GM19455 (cell line): ENCODE results near the gene HDAC8.
"Not testable (repeated sequence)": the region's sequence is repeated elsewhere in the genome, so short reads cannot be mapped to it uniquely, and the experiment has no call there.

ENCODE experiments used
- ATAC-seq: cut with Tn5 transposase; IDR thresholded peaks from one replicate; pipeline ENCODE4 v1.9.1; 2021; ENCODE audit not compliant: unreplicated experiment

HDAC8 gene

DNA sequence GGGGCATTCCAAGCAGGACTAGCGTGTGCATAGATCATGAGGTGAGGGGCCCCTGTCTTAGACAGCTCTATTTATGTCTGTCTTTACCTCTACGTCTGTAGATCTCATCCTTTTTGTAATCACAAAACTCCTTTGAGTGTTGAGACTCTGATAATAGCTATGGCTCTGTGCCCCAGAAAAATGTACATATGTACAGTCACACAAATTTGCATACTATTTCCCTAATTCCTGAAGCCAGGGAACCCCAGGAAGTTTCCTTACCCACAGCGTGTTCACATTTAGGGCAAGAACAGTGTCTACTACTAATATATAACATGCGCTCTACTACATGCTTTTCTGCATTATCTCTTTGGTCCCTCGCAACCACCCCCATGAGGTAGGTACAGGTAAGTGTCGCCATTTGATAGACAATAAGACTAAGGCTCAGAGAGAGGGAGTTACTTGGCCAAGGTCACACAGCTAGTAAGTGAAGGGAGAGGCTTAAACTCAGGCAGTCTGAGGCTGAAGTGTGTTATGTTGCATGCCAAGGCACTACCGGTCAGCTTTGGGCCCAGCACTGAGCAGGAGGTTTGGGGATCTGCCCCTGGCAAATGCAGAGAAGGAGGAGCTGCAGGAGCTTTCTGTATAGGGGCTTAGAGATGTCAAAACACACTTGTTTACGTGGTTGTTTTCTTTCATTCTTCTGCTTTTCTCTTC is 245.9 kb downstream of the HDAC8 start:
- ATAC-seq: no peak

DNA sequence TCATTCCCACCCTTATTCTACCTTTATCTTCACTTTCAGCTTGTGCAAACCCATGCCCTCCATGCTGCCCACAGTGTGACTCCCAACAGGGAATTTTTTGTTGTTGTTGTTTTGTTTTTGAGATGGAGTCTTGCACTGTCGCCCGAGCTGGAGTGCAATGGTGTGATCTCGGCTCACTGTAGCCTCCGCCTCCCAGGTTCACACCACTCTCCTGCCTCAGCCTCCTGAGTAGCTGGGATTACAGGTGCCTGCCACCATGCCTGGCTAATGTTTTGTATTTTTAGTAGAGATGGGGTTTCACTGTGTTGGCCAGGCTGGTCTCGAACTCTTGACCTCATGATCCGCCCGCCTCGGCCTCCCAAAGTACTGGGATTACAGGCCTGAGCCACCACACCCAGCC is 253.0 kb downstream of the HDAC8 start:
- not testable (repeated sequence) for ATAC-seq

DNA sequence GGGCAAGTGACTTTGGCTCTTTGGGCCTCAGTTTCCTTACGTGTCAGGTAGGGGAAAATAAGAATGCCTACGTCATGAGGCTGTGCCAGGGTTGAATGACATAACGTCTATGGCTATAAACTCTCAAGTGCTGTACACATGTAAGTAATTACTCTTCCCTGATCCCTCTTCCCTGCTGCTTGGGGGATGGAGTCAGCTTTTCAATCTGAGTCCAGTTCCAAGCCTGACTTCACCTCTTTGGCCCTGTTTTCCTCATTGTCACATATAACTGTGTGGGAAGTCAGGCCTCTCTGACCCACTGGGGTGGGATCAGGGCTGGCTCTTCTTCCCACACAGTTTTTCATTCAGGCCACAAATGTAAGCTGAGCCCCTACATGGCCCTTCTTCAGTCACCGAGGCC is 255.5 kb downstream of the HDAC8 start:
- no peak for ATAC-seq

DNA sequence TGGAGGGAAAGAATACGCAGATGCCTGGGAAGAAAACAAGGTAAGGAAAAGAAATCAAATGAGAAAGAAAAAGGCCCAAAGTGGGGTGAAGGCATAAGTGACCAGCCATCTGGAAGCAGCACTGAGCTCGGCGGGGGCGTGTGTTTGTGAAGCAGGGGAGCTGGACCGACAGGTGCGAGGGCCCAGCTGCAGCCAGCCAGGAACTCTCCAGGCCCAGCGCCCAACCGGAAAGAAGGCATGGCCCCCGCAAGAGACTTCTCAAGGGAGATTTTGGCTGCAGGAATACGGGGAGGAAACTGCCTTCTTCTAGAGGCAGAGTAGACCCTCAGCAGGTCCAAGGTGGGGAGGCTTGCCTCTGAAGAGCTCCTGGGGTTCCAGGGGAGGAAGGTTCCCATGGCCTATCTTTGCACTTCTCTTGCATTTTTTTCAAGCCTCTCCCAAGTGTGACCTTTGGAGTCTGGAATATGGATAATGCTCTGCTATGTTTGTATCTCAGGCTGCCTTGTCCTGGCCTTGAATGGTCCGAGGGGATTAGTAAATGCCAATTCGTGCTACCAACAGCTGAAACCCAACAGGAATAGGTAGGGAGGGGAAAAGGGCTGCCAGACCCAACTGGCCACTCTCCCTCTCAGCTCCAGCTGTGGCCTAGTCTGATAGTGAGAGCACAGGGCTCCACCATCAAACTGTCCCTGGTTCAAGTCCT is 256.1 kb downstream of the HDAC8 start:
- no peak for ATAC-seq

DNA sequence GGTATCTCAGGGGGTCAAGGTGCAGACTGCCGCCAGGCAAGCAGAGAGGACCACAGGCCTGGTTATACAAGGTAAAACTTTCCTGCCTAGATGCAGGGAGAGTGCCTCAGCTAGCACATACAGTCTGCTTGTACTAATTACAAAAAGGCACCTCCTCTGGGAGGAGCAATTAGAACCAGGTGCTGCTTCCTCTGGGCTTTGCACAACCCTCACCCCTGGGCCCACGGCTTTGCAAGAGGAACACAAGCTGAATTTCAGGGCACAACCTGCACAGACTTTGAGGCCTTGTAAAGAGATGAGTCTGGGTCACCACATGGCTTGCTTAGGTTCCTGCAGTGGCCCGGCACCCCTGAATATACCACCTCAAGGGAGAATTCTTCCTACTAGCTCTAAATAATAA is 257.8 kb downstream of the HDAC8 start:
- ATAC-seq: no peak

DNA sequence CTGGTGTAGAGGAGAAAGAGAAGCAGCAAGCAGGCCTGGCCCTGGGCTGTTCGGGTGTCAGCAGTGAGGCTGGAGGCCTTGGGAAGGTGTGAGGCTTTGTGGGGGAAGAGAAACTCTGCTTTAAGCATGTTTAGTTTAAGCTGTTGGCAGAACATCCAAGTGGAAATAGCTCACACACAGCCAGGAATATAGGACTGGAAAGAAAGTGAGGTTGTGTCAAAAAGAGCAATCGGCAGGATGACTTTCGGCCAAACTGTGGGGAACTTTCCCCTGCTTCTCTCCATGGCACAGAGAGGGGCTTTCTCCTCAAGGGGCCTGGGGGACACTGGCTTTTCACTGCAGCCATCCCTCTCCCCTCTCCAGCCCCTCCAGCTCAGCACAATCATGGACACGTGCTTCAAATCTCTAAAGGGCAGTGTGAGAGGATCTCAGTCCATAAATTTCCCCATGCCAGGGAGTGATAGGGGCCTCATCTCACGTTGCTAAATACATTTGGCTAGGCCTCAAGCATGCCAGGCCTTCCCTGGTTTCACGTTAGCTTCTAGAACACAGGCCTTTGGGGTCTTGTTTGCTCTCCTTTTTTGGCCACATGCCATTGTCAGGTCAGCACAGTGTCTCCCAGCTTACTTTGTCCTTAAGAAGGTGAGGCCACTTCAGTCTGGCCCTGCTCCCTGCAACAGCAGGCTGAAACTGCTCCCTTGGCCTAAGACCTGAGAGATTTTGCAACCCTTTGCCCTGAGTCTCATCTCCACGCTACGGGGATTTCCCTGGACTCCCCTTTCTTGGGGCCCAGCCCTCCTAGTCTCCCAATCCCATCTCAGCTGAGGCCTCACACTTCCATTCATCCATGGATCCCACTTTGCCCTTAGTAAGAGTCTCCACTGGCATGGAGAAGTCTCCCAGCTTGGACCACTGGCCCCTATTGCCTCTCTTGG is 258.7 kb downstream of the HDAC8 start:
- no peak for ATAC-seq

DNA sequence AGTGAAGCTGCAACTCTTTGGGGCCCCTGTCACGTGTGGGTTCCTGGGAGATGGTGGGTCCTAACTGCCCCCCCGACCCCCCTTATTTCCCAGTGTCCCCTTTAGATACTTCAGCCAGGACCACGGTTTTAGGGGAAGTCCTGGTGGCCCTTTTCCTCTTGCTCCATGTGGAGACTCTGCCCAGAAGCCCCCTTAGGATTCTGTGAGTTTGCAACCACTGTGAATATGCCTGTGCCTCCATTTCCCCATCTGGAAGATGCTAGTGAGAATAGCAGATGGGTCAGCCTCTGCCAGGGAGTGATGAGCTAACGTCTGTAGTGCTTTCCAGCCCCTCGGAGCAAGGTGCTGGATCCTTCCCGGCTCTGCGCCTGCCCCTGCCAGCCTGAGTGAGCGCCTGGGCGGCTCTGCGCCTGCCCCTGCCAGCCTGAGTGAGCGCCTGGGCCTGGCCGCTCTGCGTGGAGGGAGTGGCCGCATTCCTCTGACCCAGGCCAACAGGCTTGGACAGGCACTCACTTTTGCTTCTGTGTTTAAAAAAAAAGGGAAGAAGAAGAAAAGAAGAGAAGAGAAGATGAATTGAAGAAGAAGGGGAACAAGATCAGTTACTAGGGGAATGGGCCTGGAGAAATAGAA is 260.2 kb downstream of the HDAC8 start:
- ATAC-seq: no peak

DNA sequence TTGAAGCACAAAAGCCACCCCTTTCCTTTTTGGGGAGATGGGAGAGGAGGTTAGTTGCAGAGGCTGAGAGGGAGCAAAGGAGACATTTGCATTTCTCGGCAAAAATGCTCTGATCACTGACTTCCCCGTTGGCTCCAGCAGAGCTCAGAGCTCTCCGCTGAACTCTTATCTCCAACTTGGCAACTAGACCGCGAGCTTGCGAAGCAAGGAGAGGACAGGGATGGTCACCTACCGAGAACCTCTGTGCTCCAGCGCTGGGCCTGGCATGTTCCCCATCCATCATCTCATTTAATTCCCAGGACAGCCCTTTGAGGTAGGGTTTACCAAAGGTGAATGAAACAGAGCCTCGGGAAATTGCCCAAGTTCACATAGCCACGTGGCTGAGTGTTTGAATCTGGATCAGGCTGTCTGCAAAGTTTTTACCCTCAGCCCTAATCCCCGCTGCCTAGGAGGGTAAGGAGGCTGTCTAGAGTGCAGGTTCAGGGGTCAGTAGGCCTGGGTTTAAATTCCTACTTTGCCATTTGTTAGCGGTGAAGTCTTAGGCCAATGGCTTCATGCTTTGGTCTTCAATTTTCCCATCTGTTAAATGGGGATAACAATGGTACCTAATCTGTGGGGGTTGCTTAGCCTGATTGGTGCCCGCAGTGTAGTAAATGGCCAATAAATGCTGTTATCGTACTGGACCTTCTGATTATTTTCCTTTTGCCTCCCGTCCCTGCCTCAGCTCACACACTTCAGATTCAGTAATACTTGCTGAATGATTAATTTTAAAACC is 263.2 kb downstream of the HDAC8 start:
- ATAC-seq: no peak

DNA sequence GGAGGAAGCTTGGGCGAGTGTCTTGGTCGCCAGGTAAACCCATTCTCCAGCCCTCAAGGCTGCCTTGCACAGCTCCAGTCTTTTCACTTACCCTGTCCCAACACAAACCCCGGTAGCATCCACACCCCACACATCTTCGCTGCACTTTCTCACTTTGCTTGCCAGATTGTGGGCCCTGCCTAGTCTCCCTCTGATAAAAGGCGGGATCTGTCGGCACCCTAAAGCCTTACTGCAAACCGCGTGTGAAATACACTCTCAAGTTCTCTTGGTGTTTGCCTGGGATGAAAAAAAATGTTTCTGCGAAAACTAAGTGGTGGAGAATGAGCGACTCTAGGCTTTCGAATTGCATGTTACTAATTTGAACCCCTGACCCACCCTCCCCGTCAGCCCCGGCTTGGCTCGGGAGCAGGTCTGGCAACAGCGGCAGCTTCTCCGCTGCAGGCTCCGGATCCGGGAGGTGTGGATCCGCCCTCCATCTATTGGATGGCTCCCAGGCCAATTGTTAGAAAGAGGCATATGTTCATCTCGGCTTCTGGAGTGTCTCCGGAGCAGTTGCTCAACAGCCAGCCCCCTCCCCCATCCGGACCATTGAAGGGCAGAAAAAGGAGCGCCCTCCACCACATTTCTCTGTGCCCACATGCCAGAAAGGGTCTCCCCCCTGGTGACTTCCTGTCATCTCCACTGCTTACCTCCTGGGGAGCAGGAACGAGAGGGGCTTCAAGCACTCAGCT is 263.9 kb downstream of the HDAC8 start:
- no peak for ATAC-seq

DNA sequence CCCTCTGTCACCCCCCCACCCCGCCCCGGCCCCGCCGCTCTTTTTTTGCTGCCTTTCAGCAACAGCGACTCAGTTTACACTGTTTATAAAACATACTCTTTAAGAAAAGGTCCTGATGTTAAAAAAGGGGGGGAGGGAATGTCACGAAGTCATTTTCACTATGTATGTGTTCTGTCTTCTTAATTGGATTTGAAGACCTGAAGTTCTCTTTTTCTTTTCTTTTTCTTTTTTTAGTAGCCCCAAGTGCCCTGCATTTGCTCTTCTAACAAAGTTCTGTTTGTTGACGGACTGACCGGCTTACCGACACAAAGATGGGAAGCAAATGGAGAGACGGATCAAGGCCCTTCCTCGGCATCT is 264.5 kb downstream of the HDAC8 start:
- ATAC-seq: no peak

DNA sequence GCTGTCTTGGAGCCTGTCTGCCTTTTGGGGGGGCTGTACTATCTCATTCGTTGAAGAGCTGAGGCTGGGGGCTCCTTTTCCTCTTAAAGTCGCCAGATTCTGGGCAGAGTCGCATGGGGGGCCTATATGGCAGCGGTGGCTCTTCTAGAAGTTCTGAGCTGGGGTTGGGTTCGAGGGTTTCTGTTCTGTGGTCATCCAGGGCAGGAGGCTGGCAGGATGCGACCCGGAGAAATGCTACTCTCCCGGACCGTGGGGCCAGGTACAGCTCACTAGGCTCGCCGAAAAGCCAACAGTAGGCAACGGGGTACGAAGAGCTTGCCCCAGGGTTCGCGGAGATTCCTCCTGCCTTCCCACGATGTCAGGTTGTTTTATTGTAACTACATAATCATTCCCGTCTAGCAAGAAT is 265.0 kb downstream of the HDAC8 start:
- no peak for ATAC-seq

DNA sequence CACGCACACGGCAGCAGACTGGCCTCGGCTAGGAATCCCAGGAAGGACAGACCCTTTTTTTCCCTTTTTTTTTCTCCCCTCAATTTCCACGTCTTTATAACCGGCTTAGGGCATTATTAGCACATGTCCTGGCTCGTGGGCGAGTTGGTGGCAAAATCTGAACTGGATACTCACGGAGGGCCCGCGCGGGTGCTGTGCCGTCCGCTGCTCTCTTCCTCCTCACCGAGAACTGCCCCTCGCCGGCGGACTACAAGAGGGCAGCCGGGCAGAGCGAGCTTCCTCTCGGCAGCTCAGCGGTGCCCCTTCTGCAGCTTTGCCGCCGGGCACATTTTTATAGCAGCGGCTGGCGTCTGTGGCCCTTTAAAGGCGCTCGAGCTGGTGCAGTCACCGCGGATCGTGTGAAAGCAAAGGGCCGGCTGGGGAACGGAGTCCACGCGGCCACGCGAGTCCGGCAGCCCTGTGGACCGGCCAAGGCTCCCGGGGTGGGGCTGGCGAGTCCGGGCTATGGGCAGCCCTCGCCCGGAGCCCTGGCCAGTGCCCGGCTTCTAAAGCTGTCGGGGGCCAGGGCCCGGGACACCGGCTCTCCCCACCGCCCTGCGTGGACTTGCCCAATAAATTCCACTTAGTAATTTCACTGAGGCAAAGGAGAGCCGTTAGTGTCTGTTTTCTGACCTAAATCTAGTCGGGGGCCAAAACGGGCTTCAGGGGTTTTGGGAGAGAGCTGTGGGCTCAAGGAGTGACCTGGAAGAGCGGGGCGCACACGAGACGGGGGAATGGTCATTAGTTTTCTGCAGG is 265.6 kb downstream of the HDAC8 start:
- no peak for ATAC-seq

DNA sequence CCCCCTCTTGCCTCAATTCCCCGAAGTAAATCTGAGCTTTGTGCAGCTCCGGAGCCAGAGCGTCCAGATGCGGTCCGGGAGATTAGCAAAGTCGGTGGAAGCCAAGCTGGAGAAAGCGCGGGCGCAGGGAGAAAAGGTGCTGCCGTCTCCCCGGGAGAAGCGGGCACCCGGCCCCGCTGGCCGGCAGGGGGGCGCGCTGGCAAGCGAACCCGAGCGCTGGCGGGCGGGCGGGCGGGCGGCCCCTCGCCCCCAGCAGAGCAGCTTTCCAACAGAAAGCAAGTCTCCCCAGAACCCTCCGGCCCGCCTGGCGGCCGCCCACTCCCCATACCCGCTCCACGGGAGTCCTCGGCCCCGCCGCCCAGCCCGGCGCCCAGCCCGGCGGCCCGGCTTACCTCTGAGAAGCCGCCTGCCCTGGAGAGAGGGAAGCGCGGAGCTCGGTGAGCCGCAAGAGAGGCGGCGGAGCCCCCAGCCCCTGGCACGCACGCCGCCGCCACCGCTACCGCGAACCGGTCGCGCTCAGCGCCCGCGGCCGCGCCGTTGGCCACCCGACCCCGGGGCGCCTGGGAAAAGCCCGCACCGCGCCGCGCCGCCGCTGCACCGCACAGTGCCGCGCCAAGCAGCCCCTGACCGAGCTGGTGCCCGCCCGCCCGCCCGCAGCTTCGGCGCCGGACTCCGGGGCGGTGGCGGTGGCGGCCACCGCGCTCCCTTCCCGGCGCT is 266.4 kb downstream of the HDAC8 start:
- ATAC-seq: no peak

DNA sequence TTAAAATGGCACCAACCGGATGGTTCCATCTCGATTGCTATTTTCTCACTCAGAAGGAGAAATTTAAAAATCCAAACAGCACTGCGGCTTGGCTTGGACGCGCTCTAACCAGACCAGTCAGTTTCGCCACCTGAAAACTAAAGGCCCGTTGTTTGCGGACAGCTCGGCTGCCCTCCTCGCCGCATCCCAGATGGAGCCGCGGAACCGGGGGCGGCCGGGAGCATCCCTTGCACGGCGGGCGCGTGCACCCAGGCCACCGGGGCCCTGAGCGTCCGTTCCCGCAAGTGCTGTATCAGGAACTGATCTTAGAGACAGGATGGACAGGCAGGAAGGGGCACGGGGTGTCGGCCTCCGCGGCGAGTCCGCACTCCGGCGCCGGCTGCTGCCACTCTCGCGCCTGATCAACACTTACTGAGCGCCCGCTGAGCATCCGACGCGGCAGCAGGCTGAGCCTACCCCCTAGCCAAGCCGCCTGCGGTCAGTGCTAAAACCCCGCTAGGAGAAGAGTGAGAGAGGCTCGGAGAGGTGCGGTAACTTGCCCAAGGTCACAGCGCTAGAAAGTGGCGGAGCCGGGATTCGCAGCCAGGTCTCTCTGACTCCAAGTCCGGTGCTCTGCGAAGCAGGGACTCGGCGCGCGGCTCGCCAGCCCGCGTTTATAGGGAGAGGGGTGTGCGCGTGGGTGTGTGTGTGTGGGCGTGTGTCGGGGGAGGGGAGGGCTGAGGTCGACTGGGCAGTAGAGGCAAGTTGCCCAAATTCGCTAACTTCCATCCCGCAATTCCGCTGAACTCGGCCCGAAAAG is 267.2 kb downstream of the HDAC8 start, which contains the start of gene CITED1:
CITED1 (minus strand) TSS at position 629 of the 799 bp plus-strand sequence. CDS start 3,045 bp downstream, outside the sequence.
- no peak for ATAC-seq

DNA sequence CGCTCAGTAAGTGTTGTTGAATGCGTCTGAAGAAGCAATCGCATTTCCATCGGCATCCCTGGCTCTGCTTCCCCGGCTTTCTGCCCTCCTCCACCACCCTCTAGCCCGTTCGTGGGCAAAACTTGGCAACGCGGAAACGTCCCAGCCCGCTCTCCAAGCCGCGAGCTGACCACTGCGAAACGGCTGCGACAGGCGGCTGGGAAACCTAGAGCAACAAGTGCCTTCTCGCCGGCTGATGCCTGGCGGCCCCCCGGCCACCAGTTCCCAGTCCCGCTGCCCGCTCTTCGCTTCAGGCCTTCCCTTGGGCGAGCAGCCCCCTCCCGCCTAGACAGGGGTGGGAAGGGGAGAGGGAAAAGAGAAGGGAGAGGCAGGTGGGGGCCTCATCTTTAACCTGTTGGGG is 267.8 kb downstream of the HDAC8 start:
- no peak for ATAC-seq

DNA sequence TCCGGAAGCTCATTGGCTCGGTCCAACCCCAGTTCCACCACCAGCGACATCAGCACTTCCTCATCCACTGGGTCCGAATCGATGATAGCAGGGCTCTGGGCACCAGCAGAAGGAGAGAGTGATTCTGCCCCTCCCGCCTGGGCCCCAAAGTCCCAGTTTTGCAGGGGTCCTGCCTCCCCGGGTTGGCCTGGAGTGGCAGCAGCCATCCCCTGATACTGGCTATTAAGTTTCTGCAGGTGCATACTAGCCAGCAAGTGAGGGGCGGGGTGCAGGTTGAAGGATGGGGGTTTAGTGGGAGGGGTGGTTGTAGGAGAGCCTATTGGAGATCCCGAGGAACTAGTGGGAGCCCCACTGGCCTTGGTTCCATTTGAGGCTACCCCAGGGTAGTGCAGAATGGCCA is 270.9 kb downstream of the HDAC8 start:
- ATAC-seq: no peak

DNA sequence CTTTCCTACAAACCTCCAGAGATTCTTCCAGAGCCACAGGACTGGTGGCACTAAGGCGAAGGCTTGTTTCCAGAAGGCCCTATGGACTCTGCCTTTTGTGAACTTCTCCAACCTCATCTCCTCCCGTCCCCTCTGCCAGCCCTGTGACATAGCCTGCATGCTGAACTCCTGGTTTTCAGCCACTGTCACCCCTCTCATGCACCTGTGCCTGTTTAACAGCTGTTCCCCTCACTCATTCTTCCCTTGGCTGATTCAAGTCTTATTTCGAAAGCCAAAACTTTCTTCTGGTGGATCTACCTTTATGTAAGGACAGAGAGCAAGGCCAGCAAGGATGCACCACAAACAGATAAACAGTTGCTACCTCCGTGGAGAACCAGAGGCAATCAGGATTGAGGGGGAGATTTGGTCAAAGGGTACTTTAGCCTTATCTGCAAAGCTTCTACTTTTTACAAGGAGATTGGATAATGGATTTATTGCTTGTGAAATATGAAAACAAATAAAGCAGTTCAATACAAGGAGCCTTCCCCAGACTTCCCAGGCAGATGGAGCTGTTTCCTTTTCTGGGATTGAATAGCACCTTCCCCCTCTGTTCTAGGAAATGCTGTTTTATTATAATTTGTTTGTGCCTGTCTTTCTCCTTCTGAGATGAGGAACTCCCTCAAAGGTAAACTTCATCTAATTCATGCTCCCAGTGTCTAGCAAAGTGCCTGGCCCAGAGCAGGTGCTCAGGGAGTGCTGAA is 272.6 kb downstream of the HDAC8 start:
- no peak for ATAC-seq
